Choroid plexus epithelial cell (primary cell): Measurements from ENCODE around the gene METTL24.
"Not testable (repeated sequence)": the region's sequence is repeated elsewhere in the genome, so short reads cannot be mapped to it uniquely, and the experiment has no call there.

Experiments used
- DNase-seq: peaks from one replicate; pipeline ENCODE4 v3.0.0-alpha.2; 2010; ENCODE audit warnings: low read depth
- H3K4me3 ChIP-seq: 2 replicates; pipeline ENCODE4 v1.5.1; 2011; ENCODE audit warnings: low read depth, mild to moderate bottlenecking, control low read depth, low read length, moderate library complexity
- TF ChIP-seq, protein P1 (sequence below): conservative IDR thresholded peaks from 2 replicates; pipeline ENCODE4 v1.5.1; 2011; ENCODE audit warnings: low read depth, mild to moderate bottlenecking, control low read depth, inconsistent platforms, low read length, moderate library complexity

METTL24 gene

DNA sequence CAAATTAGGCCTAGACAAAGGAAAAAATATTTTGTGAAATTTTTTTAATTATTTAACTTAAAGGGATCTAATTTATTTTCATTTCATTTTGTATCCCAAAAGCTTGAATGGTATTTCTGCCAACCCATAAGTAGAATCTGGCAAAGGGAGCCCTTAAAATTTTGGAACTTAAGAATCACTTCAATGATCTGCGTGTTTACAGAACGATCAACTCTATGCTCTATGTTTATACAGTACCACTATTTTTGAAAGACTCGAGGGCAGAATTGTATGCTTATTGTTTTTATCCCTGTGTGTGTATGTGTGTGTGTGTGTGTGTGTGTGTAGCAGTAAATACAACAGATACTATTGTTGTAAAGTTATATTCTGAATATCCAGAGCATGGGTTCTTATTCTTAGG is 39.2 kb downstream of the METTL24 start:
- no peak for DNase-seq
- TF ChIP-seq, protein P1, sequence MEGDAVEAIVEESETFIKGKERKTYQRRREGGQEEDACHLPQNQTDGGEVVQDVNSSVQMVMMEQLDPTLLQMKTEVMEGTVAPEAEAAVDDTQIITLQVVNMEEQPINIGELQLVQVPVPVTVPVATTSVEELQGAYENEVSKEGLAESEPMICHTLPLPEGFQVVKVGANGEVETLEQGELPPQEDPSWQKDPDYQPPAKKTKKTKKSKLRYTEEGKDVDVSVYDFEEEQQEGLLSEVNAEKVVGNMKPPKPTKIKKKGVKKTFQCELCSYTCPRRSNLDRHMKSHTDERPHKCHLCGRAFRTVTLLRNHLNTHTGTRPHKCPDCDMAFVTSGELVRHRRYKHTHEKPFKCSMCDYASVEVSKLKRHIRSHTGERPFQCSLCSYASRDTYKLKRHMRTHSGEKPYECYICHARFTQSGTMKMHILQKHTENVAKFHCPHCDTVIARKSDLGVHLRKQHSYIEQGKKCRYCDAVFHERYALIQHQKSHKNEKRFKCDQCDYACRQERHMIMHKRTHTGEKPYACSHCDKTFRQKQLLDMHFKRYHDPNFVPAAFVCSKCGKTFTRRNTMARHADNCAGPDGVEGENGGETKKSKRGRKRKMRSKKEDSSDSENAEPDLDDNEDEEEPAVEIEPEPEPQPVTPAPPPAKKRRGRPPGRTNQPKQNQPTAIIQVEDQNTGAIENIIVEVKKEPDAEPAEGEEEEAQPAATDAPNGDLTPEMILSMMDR: no peak
- no peak overlapping the region for H3K4me3 ChIP-seq

DNA sequence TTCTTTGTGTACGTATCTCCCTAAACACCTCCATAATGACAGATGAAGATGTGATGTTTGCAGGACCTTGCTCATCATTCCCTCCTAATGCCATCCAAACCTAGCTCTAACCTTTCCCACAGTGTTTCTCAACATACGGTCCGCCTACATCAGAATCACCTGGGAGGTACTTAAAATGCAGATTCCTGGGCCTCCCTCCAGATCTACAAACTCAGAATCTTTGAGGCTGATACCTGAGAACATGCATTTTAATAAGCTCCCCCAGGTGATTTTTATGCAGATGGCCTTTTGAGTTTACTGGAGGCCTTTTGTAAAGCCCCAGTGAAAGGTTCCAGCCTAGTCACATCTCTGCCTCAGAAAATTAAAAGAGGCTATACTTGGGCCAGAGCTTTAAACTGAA is 40.5 kb downstream of the METTL24 start:
- DNase-seq: no peak
- H3K4me3 ChIP-seq: no peak overlapping the region
- TF ChIP-seq, protein P1: no peak

DNA sequence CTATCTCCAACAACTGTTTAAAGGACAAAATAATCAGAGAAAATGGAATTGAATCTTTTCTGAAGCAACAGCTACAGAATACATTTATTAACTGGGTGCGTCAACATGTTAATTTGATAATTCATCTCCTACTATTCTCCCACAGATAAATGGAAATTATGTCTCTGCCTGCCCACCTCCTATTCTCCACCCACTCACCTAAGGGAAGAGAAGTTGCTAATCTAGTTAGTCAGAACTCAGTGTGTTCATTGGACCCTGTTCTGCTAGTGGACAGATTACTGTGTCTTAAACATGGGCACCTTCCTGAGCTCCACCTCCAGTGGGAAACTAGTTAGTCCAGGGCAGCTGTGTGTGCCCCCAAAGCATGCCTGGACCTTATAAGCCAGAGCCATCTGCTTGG is 41.0 kb downstream of the METTL24 start:
- no peak overlapping the region for H3K4me3 ChIP-seq
- TF ChIP-seq, protein P1: no peak
- no peak for DNase-seq

DNA sequence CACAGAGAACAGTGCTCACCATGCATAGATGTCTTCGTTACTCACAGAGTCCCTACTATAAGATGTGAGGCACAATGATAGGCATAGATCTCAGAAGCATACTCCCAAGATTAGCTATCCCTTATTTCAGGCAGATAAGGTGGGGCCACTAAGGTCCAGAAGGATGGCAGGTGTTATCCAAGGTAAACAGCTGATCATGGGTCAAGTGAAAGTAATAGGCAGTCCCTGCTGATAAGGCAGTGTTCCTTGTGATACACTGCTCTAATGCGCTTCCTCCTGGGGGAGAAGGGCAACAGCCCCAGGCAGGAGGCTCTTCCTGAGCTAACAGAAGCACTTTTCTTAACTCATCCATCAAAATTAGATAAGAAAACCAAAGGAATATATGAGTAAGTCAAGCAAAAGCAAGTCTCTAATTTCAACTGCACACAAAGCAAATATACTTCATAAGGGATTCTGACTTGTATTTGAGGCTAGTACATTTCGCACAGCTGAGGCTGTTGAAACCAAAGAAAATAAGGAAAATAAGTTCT is 42.2 kb downstream of the METTL24 start:
- TF ChIP-seq, protein P1: no peak
- no peak overlapping the region for H3K4me3 ChIP-seq
- DNase-seq: no peak

DNA sequence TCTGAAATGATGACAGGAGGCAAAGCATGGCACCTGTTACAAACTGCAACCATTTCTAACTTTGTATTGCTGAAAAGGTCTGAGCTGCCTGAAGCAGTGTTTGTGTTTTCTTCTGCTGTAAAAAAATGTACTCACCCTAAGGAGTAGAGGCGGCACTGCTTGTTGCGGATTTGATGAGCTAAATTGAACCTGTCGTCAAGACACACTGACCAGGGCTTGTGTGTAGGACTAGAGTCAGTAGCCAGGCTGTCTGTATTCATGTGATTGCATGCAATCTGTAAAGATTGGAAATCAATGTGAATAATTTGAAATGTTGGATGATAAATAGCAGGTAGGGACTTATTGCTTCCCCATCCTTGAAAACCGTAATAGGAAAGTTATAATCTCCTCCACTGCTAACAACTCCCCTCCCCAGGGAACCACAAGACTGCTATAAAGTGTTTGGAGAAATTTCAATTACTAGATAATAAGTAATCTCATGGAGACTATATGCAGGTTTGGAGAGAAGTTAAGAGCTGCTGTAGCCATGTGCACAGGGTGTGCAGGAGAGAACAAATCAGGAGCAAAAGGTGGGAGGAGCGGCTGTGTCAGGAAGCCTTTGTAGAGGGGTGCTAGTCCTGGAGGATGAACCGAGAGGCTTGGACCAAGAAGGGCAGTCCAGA is 42.8 kb downstream of the METTL24 start:
- TF ChIP-seq, protein P1: no peak
- no peak for DNase-seq
- H3K4me3 ChIP-seq: no peak overlapping the region

DNA sequence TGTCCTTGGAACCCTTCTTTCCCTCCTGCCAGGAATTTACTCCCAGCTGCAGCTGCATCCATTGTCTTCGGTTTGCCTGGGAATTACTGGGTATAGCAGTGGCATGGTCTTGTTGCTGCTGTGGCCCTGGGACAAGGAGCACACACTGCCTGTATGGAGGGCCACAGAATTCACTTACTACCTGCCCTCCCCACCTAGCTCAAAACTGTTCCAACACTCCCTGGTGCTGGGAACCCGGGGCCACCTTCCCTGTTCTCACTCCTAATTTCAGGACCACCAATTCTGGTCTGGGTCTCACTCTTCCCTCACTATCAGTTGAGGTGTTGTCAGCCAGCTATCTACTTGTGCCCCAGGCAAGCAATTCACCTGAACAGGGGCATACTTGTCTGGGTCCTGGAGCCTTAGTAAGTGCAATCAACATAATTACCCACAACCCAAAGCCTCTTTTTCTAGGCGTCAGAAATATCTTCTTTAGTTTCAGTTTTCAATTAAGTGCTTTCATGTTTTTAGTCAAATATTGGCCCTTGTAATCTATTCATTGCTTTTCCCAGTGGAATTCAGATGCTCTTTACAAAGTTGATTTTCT is 47.2 kb downstream of the METTL24 start:
- DNase-seq: no peak
- TF ChIP-seq, protein P1: no peak
- no peak overlapping the region for H3K4me3 ChIP-seq

DNA sequence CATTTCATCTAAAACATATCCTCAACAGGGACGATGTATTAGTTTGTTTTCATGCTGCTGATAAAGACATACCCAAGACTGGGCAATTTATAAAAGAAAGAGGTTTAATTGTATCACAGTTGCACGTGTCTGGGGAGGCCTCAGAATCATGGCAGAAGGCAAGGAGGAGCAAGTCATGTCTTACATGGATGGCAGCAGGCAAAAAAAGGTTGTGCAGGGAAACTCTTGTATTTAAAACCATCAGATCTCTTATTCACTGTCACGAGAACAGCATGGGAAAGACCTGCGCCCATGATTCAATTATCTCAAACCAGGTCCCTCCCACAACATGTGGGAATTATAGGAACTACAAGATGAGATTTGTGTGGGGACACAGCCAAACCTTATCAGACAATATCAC is 48.7 kb downstream of the METTL24 start:
- H3K4me3 ChIP-seq, DNase-seq: not testable (repeated sequence)
